ENCODE data around the gene DGKQ. TPM values are rescaled to one million over a fixed set of nuclear protein-coding genes. Genes with fewer than 3 reads are reported as not detected.

DGKQ gene
- total and polyA plus RNA-seq, 9 of the 15 experiments (the other 6 are each of a cell fraction or from before 2014, with no cell fraction given): 0.17 to 22.0 (median 5.6) TPM

- 0 out of 2 replicates have a peak, but pooled peaks have one; percentile 19 for TF ChIP-seq ETS1 (conservative IDR thresholded peaks at IDR 0.05; ENCODE audit: control insufficient read depth, low read depth, low read length)
- no peak for TF ChIP-seq ZNF764 (CRISPR knock-in tag; IDR thresholded peaks at IDR 0.05; ENCODE audit: low read depth)
- TF ChIP-seq GTF2F1 (IDR thresholded peaks at IDR 0.05; ENCODE audit: low read depth, low read length): no peak
- TF ChIP-seq E2F4 (CRISPR knock-in tag; IDR thresholded peaks at IDR 0.05; ENCODE audit: low read depth): no peak
- no peak for TF ChIP-seq ZNF57 (CRISPR knock-in tag; IDR thresholded peaks at IDR 0.05)
- TF ChIP-seq ZNF146 (CRISPR knock-in tag; IDR thresholded peaks at IDR 0.05; ENCODE audit: unreplicated experiment): no peak
- TF ChIP-seq GABPA (tag; conservative IDR thresholded peaks at IDR 0.05; ENCODE audit: low read depth): peak; percentile 76
- peak; percentile 88 for TF ChIP-seq ETV1 (tag; conservative IDR thresholded peaks at IDR 0.05; ENCODE audit: low read depth)
- TF ChIP-seq TCF15 (CRISPR knock-in tag; IDR thresholded peaks at IDR 0.05): 0 out of 2 replicates have a peak, but pooled peaks have one; percentile 10
- peak; percentile 57 for TF ChIP-seq JUND (IDR thresholded peaks at IDR 0.05; ENCODE audit: borderline replicate concordance, low read depth, low read length)
- TF ChIP-seq JUND (tag; IDR thresholded peaks at IDR 0.05; ENCODE audit: borderline replicate concordance, low read depth, low read length): peak; percentile 64; the same call in 1 of the 3 replicates
- TF ChIP-seq NKRF (IDR thresholded peaks at IDR 0.05; ENCODE audit: borderline replicate concordance): peak; percentile 47; the same call in 1 of the 2 replicates
- TF ChIP-seq PYGO2 (tag; IDR thresholded peaks at IDR 0.05): no peak
- TF ChIP-seq TOE1 (IDR thresholded peaks at IDR 0.05; ENCODE audit: borderline replicate concordance): peak; percentile 81; the same call in 1 of the 2 replicates
- TF ChIP-seq TOE1 (CRISPR knock-in tag; IDR thresholded peaks at IDR 0.05; ENCODE audit: borderline replicate concordance, low read depth): peak; percentile 71; the same call in 1 of the 2 replicates
- TF ChIP-seq FOSL1 (tag; conservative IDR thresholded peaks at IDR 0.05): 0 out of 2 replicates have a peak, but pooled peaks have one; percentile 38
- peak; percentile 85; the same call in 1 of the 2 replicates for TF ChIP-seq MTA3 (IDR thresholded peaks at IDR 0.05; ENCODE audit: borderline replicate concordance)
- peak; percentile 64 for TF ChIP-seq SOX6 (IDR thresholded peaks at IDR 0.05)
- TF ChIP-seq TEAD1 (CRISPR knock-in tag; IDR thresholded peaks at IDR 0.05): no peak
- peak; percentile 53; the same call in 1 of the 2 replicates for TF ChIP-seq HDAC2 (IDR thresholded peaks at IDR 0.05)
- TF ChIP-seq DPF2 (IDR thresholded peaks at IDR 0.05): peak; percentile 34; the same call in 1 of the 2 replicates
- TF ChIP-seq BRD4 (IDR thresholded peaks at IDR 0.05): no peak
Observed at GRCh38 chr4:992297-993110, 19.1 kb upstream of the DGKQ start (continued).
